Fibroblast of lung (primary cell): ENCODE results near the gene IGSF9. TPM values are rescaled to one million over a fixed set of nuclear protein-coding genes. Genes with fewer than 3 reads are reported as not detected.

Source experiments
- DNase-seq, 2 donors: peaks; one replicate each; pipeline versions ENCODE4 v3.0.0 to v3.0.0-alpha.2; 2010; ENCODE audit warnings: low read depth in 2 of 2
- H2AFZ ChIP-seq: 2 replicates; pipeline ENCODE4 v1.5.1; 2012; ENCODE audit warnings: low read length, control low read depth, inconsistent platforms
- H3K27ac ChIP-seq: 2 replicates; pipeline ENCODE4 v1.5.1; 2011; ENCODE audit warnings: low read length, control low read depth; ENCODE audit not compliant: insufficient read depth
- H3K27me3 ChIP-seq: 2 replicates; pipeline ENCODE4 v1.5.1; 2011; ENCODE audit warnings: mild to moderate bottlenecking, low read length; ENCODE audit not compliant: control insufficient read depth, insufficient read depth
- H3K36me3 ChIP-seq: 2 replicates; pipeline ENCODE4 v1.5.1; 2011; ENCODE audit warnings: low read length; ENCODE audit not compliant: control insufficient read depth, insufficient read depth
- H3K4me1 ChIP-seq: 2 replicates; pipeline ENCODE4 v1.5.1; 2011; ENCODE audit warnings: low read length; ENCODE audit not compliant: control insufficient read depth, insufficient read depth; ENCODE audit errors: extremely low read depth
- H3K4me2 ChIP-seq: 2 replicates; pipeline ENCODE4 v1.5.1; 2011; ENCODE audit warnings: low read length, control low read depth; ENCODE audit not compliant: insufficient read depth; ENCODE audit errors: extremely low read depth
- H3K4me3 ChIP-seq, 4 experiments: fragments of 200-600 bp in 1 of 4; sonication (generic) in 1 of 4; replicated peaks in 1 of 4; 2 replicates each; pipeline ENCODE4 v1.5.1; 2011 to 2016; ENCODE audit warnings: low read length in 4 of 4, low read depth in 3 of 4, mild to moderate bottlenecking in 3 of 4, control low read depth in 2 of 4, inconsistent platforms in 1 of 4, mixed read lengths in 1 of 4; ENCODE audit not compliant: insufficient read depth in 1 of 4; ENCODE audit errors: control extremely low read depth in 1 of 4
- H3K79me2 ChIP-seq: 2 replicates; pipeline ENCODE4 v1.5.1; 2012; ENCODE audit warnings: mild to moderate bottlenecking, low read length, inconsistent platforms; ENCODE audit not compliant: control insufficient read depth, insufficient read depth
- H3K9ac ChIP-seq: 2 replicates; pipeline ENCODE4 v1.5.1; 2011; ENCODE audit warnings: mild to moderate bottlenecking, low read length, control low read depth; ENCODE audit not compliant: insufficient read depth
- H3K9me3 ChIP-seq: 2 replicates; pipeline ENCODE4 v1.5.1; 2012; ENCODE audit warnings: low read depth, low read length; ENCODE audit not compliant: control insufficient read depth, insufficient read depth
- H4K20me1 ChIP-seq: 2 replicates; pipeline ENCODE4 v1.5.1; 2011; ENCODE audit warnings: low read length; ENCODE audit not compliant: control insufficient read depth, insufficient read depth; ENCODE audit errors: extremely low read depth
- EZH2 ChIP-seq: IDR thresholded peaks from 2 replicates; pipeline ENCODE4 v1.5.1; 2012; ENCODE audit warnings: low read length, control low read depth, mild to moderate bottlenecking; ENCODE audit errors: missing control alignments
- polyA plus RNA-seq, 2 donors: library from polyadenylated mRNA; depleted of rRNA in 1 of 2; stranded (reverse) in 1 of 2; unstranded in 1 of 2; fragments of >200 nt; gene quantifications; 2 replicates each; pipeline ENCODE4 v1.2.1, GENCODE V29; 2011 to 2012; ENCODE audit warnings: missing spikeins in 1 of 2
- total RNA-seq: library from RNA; depleted of rRNA; stranded (reverse); fragments of >200 nt; gene quantifications from 2 replicates; pipeline ENCODE4 v1.2.1, GENCODE V29; 2014
- TF ChIP-seq, protein P1 (sequence below), 2 donors: IDR thresholded peaks in 1 of 2; conservative IDR thresholded peaks in 1 of 2; 1 replicate in 1 of 2; 2 replicates in 1 of 2; pipeline ENCODE4 v1.5.1; 2011 to 2012; ENCODE audit warnings: low read length in 2 of 2, control low read depth in 1 of 2, inconsistent platforms in 1 of 2, low read depth in 1 of 2, mild to moderate bottlenecking in 1 of 2

Gene IGSF9
- total and polyA plus RNA-seq, 2 donors (not counting 1 experiment from before 2014, with no cell fraction given), result under 0.01 TPM; not detected in 1

DNA sequence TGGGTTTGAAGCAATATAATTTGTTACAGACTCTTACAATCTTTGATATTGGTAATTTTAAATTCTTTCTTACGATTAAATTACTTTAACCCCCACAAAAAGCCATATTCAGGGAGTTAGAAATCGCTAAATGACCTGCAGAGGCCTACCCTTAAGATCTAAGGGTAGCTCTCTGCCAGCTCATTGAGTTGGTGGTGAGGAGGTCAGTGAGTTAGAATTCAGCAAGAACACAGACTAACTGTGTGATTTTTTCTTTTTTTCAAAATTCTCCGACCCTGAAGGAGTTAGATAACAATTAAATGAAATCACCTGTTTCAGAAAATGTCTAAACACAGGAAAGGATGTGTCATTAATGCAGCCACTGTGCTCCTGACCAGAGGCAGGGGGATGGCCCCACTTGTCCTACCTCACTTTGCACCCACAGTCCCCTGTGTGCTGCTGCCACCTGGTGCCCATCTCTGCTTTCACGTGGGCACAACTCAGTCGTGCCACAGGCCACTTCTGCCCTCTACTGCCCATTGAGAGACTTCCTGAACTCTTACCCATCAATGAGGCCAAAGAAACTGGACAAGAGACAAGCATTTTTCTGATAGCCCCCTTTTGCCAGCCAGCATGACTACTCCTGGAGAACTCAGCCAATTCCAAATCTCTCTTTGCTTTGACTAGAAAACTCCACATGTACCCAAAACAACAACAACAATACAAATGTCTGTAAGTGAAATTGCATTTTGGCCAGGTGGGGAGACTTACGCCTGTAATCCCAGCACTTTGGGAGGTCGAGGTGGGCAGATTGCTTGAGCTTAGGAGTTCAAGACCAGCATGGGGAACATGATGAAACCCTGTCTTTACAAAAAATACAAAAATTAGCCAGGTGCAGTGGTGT is 53.9 kb downstream of the IGSF9 start:
- H3K36me3 ChIP-seq, result no peaks in the 10 kb centered on the region
- H2AFZ ChIP-seq, result no peak overlapping the region
- H3K4me1 ChIP-seq, result peaks cover 10% of the 10 kb centered on the region
- no peak overlapping the region for H3K4me2 ChIP-seq
- peak; percentile 86 to 91 for DNase-seq
- no peaks in the 10 kb centered on the region for H3K27me3 ChIP-seq
- H4K20me1 ChIP-seq, result no peaks in the 10 kb centered on the region
- no peaks in the 10 kb centered on the region for H3K79me2 ChIP-seq
- H3K27ac ChIP-seq, result no peak overlapping the region
- TF ChIP-seq, protein P1, sequence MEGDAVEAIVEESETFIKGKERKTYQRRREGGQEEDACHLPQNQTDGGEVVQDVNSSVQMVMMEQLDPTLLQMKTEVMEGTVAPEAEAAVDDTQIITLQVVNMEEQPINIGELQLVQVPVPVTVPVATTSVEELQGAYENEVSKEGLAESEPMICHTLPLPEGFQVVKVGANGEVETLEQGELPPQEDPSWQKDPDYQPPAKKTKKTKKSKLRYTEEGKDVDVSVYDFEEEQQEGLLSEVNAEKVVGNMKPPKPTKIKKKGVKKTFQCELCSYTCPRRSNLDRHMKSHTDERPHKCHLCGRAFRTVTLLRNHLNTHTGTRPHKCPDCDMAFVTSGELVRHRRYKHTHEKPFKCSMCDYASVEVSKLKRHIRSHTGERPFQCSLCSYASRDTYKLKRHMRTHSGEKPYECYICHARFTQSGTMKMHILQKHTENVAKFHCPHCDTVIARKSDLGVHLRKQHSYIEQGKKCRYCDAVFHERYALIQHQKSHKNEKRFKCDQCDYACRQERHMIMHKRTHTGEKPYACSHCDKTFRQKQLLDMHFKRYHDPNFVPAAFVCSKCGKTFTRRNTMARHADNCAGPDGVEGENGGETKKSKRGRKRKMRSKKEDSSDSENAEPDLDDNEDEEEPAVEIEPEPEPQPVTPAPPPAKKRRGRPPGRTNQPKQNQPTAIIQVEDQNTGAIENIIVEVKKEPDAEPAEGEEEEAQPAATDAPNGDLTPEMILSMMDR (conservative IDR thresholded peaks at IDR 0.05 in 1 of 2, IDR thresholded peaks at IDR 0.05 in 1 of 2; ENCODE audit: low read depth in 1 of 2, low read length in 2 of 2), result peak; percentile 97 to 100
- TF ChIP-seq EZH2, result no peak
- no peak overlapping the region for H3K4me3 ChIP-seq
- no peak overlapping the region for H3K9ac ChIP-seq
- H3K9me3 ChIP-seq, result no peaks in the 10 kb centered on the region

- H2AFZ ChIP-seq, result peak overlapping the region; percentile 35
- no peak for DNase-seq
- H3K36me3 ChIP-seq, result no peaks in the 10 kb centered on the region
- H3K4me2 ChIP-seq, result peak overlapping the region; percentile 55
- H3K9me3 ChIP-seq, result no peaks in the 10 kb centered on the region
- H4K20me1 ChIP-seq, result no peaks in the 10 kb centered on the region
- H3K79me2 ChIP-seq, result no peaks in the 10 kb centered on the region
- H3K4me1 ChIP-seq, result peaks cover 10% of the 10 kb centered on the region
- TF ChIP-seq, protein P1 (conservative IDR thresholded peaks at IDR 0.05 in 1 of 2, IDR thresholded peaks at IDR 0.05 in 1 of 2; ENCODE audit: low read depth in 1 of 2, low read length in 2 of 2), result no peak
- no peak for TF ChIP-seq EZH2
- no peak overlapping the region for H3K9ac ChIP-seq
- H3K27ac ChIP-seq, result peak overlapping the region; percentile 63
- no peaks in the 10 kb centered on the region for H3K27me3 ChIP-seq
- no peak overlapping the region for H3K4me3 ChIP-seq
Measured at GRCh38 chr1:159890390-159890789, 55.0 kb downstream of the IGSF9 start.

DNA sequence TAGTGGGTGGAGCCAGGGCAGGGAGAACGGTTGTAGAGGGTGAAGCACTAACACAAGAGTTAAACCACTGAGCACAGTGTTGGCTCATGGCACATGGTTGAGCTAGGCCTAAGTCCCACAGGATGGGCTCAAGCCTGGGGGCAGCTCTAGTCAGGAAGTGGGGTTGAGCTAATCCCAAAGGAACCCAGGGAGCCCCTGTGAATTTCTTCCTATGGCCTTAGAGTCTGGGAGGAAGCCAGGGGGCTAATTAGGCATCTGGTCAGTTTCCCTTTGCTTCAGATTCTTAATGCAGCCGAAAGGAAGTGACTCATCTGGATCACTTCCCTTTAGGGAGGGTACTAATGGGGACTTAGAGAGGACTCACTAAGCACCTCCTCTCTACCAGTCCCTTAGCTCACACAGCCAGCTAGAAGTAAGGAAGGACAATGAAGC is 55.6 kb downstream of the IGSF9 start:
- Histone ChIP-seq H3K36me3 (no peaks in the 10 kb centered on the region), H3K4me1 (peaks cover 10% of the 10 kb centered on the region), H3K27me3 (no peaks in the 10 kb centered on the region), H3K4me3 (no peak overlapping the region), H3K79me2 (no peaks in the 10 kb centered on the region), H3K9me3 (no peaks in the 10 kb centered on the region), H4K20me1 (no peaks in the 10 kb centered on the region), H3K27ac (peak overlapping the region; percentile 69), H3K9ac (no peak overlapping the region), H3K4me2 (peak overlapping the region; percentile 55), H2AFZ (peak overlapping the region; percentile 64)
- TF ChIP-seq, protein P1 (conservative IDR thresholded peaks at IDR 0.05 in 1 of 2, IDR thresholded peaks at IDR 0.05 in 1 of 2; ENCODE audit: low read depth in 1 of 2, low read length in 2 of 2), result no peak
- no peak for TF ChIP-seq EZH2
- DNase-seq, result peak; percentile 92 to 96
